ENCODE results near the gene ZFPM1. TPM values are rescaled to one million over a fixed set of nuclear protein-coding genes. Genes with fewer than 3 reads are reported as not detected.
A peak's percentile ranks its signal among the peaks of the same experiment; 100 is the strongest.

Gene ZFPM1
- total and polyA plus RNA-seq, 10 donors: 2.3 to 25.3 (median 8.9) TPM

- no peaks in the 10 kb centered on the region for H3K27me3 ChIP-seq (replicated peaks in 1 of 7)
- no peak for TF ChIP-seq POLR2A (IDR thresholded peaks at IDR 0.05)
- TF ChIP-seq, protein P1, sequence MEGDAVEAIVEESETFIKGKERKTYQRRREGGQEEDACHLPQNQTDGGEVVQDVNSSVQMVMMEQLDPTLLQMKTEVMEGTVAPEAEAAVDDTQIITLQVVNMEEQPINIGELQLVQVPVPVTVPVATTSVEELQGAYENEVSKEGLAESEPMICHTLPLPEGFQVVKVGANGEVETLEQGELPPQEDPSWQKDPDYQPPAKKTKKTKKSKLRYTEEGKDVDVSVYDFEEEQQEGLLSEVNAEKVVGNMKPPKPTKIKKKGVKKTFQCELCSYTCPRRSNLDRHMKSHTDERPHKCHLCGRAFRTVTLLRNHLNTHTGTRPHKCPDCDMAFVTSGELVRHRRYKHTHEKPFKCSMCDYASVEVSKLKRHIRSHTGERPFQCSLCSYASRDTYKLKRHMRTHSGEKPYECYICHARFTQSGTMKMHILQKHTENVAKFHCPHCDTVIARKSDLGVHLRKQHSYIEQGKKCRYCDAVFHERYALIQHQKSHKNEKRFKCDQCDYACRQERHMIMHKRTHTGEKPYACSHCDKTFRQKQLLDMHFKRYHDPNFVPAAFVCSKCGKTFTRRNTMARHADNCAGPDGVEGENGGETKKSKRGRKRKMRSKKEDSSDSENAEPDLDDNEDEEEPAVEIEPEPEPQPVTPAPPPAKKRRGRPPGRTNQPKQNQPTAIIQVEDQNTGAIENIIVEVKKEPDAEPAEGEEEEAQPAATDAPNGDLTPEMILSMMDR (IDR thresholded peaks at IDR 0.05 in 8 of 11, conservative IDR thresholded peaks at IDR 0.05 in 3 of 11): peak in 3 of 11 experiments; percentile 9 to 21 (median 20)
- TF ChIP-seq POLR2AphosphoS5 (IDR thresholded peaks at IDR 0.05): peak; percentile 51 to 84 (median 83)
- peaks cover 0 to 25% (median 0%) of the 10 kb centered on the region in 6 donors for H3K36me3 ChIP-seq
- peak overlapping the region in 2 of 8 donors; percentile 7 to 48 for H3K4me3 ChIP-seq
- WGBS, 5 donors: 25 to 41% (median 25%) methylated on average over 20 to 28 of the region's 28 CpGs
- no peaks in the 10 kb centered on the region for H3K9me3 ChIP-seq
- H3K27ac ChIP-seq: peak overlapping the region in 6 of 8 donors; percentile 20 to 78 (median 71)
- H3K4me1 ChIP-seq: peaks cover 22 to 85% (median 58%) of the 10 kb centered on the region in 6 donors
- peak; percentile 90 for DNase-seq
- intact Hi-C loops (cut with DNase I; ENCODE audit: low total_unique reads): no loop called here
Observed at GRCh38 chr16:88479793-88480760, 27.0 kb downstream of the ZFPM1 start.

DNA sequence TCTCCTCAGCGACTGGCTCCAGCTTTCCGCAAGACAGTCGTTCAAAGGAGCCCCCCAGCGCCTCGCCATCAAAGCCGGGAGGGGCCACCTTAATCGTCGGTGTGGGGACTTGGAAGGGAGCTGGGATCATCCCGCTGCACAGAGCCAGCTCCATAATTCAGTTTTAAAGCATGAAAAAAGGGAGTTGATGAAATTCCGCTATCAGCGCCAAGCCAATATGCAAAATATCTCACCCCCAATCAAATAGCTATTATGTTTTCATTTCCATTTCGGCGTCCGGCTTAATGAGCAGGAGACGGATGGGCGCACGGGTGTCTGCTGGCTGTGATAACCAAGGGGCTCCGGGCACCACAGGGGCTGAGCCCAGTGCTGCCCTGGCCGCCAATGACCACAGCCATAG lies 27.7 kb downstream of the ZFPM1 start:
- peak overlapping the region in 4 of 8 donors; percentile 68 to 78 (median 76) for H3K27ac ChIP-seq
- no peak for DNase-seq
- WGBS, 5 donors: 81 to 86% (median 82%) methylated on average over 19 of the region's 19 CpGs
- no peak for TF ChIP-seq POLR2A (IDR thresholded peaks at IDR 0.05)
- TF ChIP-seq, protein P1 (IDR thresholded peaks at IDR 0.05 in 8 of 11, conservative IDR thresholded peaks at IDR 0.05 in 3 of 11): no peak
- no peak for TF ChIP-seq POLR2AphosphoS5 (IDR thresholded peaks at IDR 0.05)
- peaks cover 0 to 25% (median under 1%) of the 10 kb centered on the region in 6 donors for H3K36me3 ChIP-seq
- no peaks in the 10 kb centered on the region for H3K9me3 ChIP-seq
- H3K27me3 ChIP-seq (replicated peaks in 1 of 7): no peaks in the 10 kb centered on the region
- H3K4me1 ChIP-seq: peaks cover 22 to 78% (median 58%) of the 10 kb centered on the region in 6 donors
- H3K4me3 ChIP-seq: peak overlapping the region in 1 of 8 donors; percentile 48
- intact Hi-C loops (cut with DNase I; ENCODE audit: low total_unique reads): no loop called here

GRCh38 chr16:88481851-88482250 lies 28.8 kb downstream of the ZFPM1 start:
- 69 to 95% (median 69%) methylated on average over 5 to 9 of the region's 9 CpGs for WGBS, 5 donors
- DNase-seq: no peak
- Histone ChIP-seq H3K4me1 (peaks cover 22 to 67% (median 58%) of the 10 kb centered on the region in 6 donors), H3K9me3 (no peaks in the 10 kb centered on the region), H3K27ac (peak overlapping the region in 1 of 8 donors; percentile 24), H3K27me3 (replicated peaks in 1 of 7) (no peaks in the 10 kb centered on the region), H3K36me3 (peaks cover 0 to 34% (median 2%) of the 10 kb centered on the region in 6 donors), H3K4me3 (no peak overlapping the region)
- intact Hi-C loops (cut with DNase I; ENCODE audit: low total_unique reads): no loop called here
- TF ChIP-seq POLR2AphosphoS5 (IDR thresholded peaks at IDR 0.05): no peak
- TF ChIP-seq, protein P1 (IDR thresholded peaks at IDR 0.05 in 8 of 11, conservative IDR thresholded peaks at IDR 0.05 in 3 of 11): no peak
- no peak for TF ChIP-seq POLR2A (IDR thresholded peaks at IDR 0.05)
